ENCODE results near the gene PRG2. TPM values are rescaled to one million over a fixed set of nuclear protein-coding genes. Genes with fewer than 3 reads are reported as not detected.

PRG2 gene
- total and polyA plus RNA-seq, 9 of the 15 experiments (the other 6 are each of a cell fraction or from before 2014, with no cell fraction given) = 1.8 to 78.0 (median 26.6) TPM

GRCh38 chr11:57395905-57396623, 5.6 kb upstream of the PRG2 start (continued):
- TF ChIP-seq ESRRB (CRISPR knock-in tag; IDR thresholded peaks at IDR 0.05; ENCODE audit: borderline replicate concordance) = no peak
- peak; percentile 27 to 70; a peak in 2 of 4 replicates for TF ChIP-seq RCOR1 (IDR thresholded peaks at IDR 0.05; ENCODE audit: borderline replicate concordance in 1 of 2, low read depth in 2 of 2, low read length in 2 of 2)
- TF ChIP-seq NR2C1 (IDR thresholded peaks at IDR 0.05) = no peak
- peak; percentile 21; the same call in 1 of the 2 replicates for TF ChIP-seq NR2C1 (tag; IDR thresholded peaks at IDR 0.05)
- no peak for TF ChIP-seq SRSF7 (optimal IDR thresholded peaks at IDR 0.05; ENCODE audit: low read depth, low read length)
- no peak for TF ChIP-seq RAD51 (IDR thresholded peaks at IDR 0.05; ENCODE audit: borderline replicate concordance, low read depth)
- peak; percentile 35; the same call in 1 of the 2 replicates for TF ChIP-seq TOE1 (IDR thresholded peaks at IDR 0.05; ENCODE audit: borderline replicate concordance)
- no peak for TF ChIP-seq TOE1 (CRISPR knock-in tag; IDR thresholded peaks at IDR 0.05; ENCODE audit: borderline replicate concordance, low read depth)
- TF ChIP-seq MCM7 (IDR thresholded peaks at IDR 0.05) = no peak; a peak in 1 of 4 replicates
- TF ChIP-seq SMARCA4 (IDR thresholded peaks at IDR 0.05) = peak; percentile 80
- peak in 1 of 2 experiments; percentile 21; a peak in 1 of 4 replicates for TF ChIP-seq ETV6 (IDR thresholded peaks at IDR 0.05; ENCODE audit: borderline replicate concordance in 1 of 2, low read depth in 2 of 2, low read length in 1 of 2)
- TF ChIP-seq ETV6 (CRISPR knock-in tag; IDR thresholded peaks at IDR 0.05; ENCODE audit: borderline replicate concordance) = no peak
- no peak for TF ChIP-seq RBM15 (IDR thresholded peaks at IDR 0.05; ENCODE audit: insufficient read depth, low read length)
- no peak for TF ChIP-seq CHD2 (IDR thresholded peaks at IDR 0.05; ENCODE audit: low read depth, low read length)
- TF ChIP-seq ID3 (CRISPR knock-in tag; IDR thresholded peaks at IDR 0.05) = no peak
- TF ChIP-seq ID3 (tag; IDR thresholded peaks at IDR 0.05) = 0 out of 2 replicates have a peak, but pooled peaks have one; percentile 28
- peak; percentile 47; the same call in 1 of the 2 replicates for TF ChIP-seq JUND (IDR thresholded peaks at IDR 0.05; ENCODE audit: borderline replicate concordance, low read depth, low read length)
- TF ChIP-seq JUND (tag; IDR thresholded peaks at IDR 0.05; ENCODE audit: borderline replicate concordance, low read depth, low read length) = peak; percentile 70; the same call in 1 of the 3 replicates
- 0 out of 2 replicates have a peak, but pooled peaks have one; percentile 19 for TF ChIP-seq ATF4 (CRISPR knock-in tag; IDR thresholded peaks at IDR 0.05)
- 0 out of 2 replicates have a peak, but pooled peaks have one; percentile 7 for TF ChIP-seq MAFG (tag; conservative IDR thresholded peaks at IDR 0.05)
- peak; percentile 88 for TF ChIP-seq EP300 (IDR thresholded peaks at IDR 0.05; ENCODE audit: low read length)
- 0 out of 2 replicates have a peak, but pooled peaks have one; percentile 33 for TF ChIP-seq ZNF589 (CRISPR knock-in tag; IDR thresholded peaks at IDR 0.05; ENCODE audit: low read depth)
- TF ChIP-seq CEBPB (tag; IDR thresholded peaks at IDR 0.05) = peak; percentile 29; the same call in 1 of the 2 replicates
- TF ChIP-seq ZNF311 (CRISPR knock-in tag; IDR thresholded peaks at IDR 0.05) = 0 out of 2 replicates have a peak, but pooled peaks have one; percentile 12
- TF ChIP-seq ZNF449 (CRISPR knock-in tag; IDR thresholded peaks at IDR 0.05) = peak; percentile 41; the same call in 1 of the 2 replicates
- no peak for TF ChIP-seq HDGF (IDR thresholded peaks at IDR 0.05)
- TF ChIP-seq TCF3 (CRISPR knock-in tag; IDR thresholded peaks at IDR 0.05) = peak; percentile 90

All from K562 (cell line).